H1 (cell line): ENCODE data around the gene NRIP3. TPM values are rescaled to one million over a fixed set of nuclear protein-coding genes. Genes with fewer than 3 reads are reported as not detected.

ENCODE experiments used
- CTCF ChIA-PET: fragments of 300-600 bp; sonication (Branson Sonifier 250); formaldehyde crosslinking; loops from one replicate; lab custom pipeline; 2021; ENCODE audit not compliant: partially characterized antibody; lab: Charles Lee
- POLR2A ChIA-PET: fragments of 300-600 bp; sonication (Branson Sonifier 250); formaldehyde crosslinking; loops from one replicate; lab custom pipeline; 2021; ENCODE audit warnings: inconsistent platforms; ENCODE audit not compliant: partially characterized antibody; lab: Charles Lee
- DNase-seq, 2 experiments: peaks; one replicate each; pipeline versions ENCODE4 v3.0.0 to v3.0.0-alpha.2; 2010 to 2022; ENCODE audit warnings: low spot score in 2 of 2, low read depth in 1 of 2, mixed read lengths in 1 of 2
- FAIRE-seq: peaks from 2 replicates; lab custom pipeline; 2011; peaks lifted over from hg19 to GRCh38; lab: Jason Lieb, UNC
- H2AFZ ChIP-seq: 2 replicates; pipeline ENCODE4 v1.8.1; 2012; ENCODE audit warnings: low read length, inconsistent platforms
- H2AK5ac ChIP-seq: 2 replicates; pipeline ENCODE4 v1.6.1; 2013; ENCODE audit warnings: low read depth, low read length
- H2BK120ac ChIP-seq: replicated peaks from 2 replicates; pipeline ENCODE3; 2013; ENCODE audit warnings: low read depth, low read length, inconsistent platforms
- H2BK12ac ChIP-seq: 2 replicates; pipeline ENCODE4 v1.6.1; 2013; ENCODE audit warnings: low read depth, low read length
- H2BK15ac ChIP-seq: 2 replicates; pipeline ENCODE4 v1.6.1; 2013; ENCODE audit warnings: low read length
- H2BK20ac ChIP-seq: 2 replicates; pipeline ENCODE4 v1.6.1; 2013; ENCODE audit warnings: low read length
- H2BK5ac ChIP-seq: 2 replicates; pipeline ENCODE4 v1.6.1; 2013; ENCODE audit warnings: low read depth, low read length
- H3K14ac ChIP-seq: 2 replicates; pipeline ENCODE4 v1.6.1; 2013; ENCODE audit warnings: inconsistent platforms; ENCODE audit not compliant: insufficient read length
- H3K18ac ChIP-seq: 2 replicates; pipeline ENCODE4 v1.6.1; 2013; ENCODE audit warnings: low read length; ENCODE audit errors: extremely low read depth
- H3K23ac ChIP-seq: 2 replicates; pipeline ENCODE4 v1.6.1; 2013; ENCODE audit warnings: inconsistent platforms; ENCODE audit not compliant: insufficient read length
- H3K23me2 ChIP-seq: 2 replicates; pipeline ENCODE4 v1.6.1; 2013; ENCODE audit warnings: low read depth, low read length
- H3K27ac ChIP-seq: 2 replicates; pipeline ENCODE4 v1.6.1; 2011; ENCODE audit warnings: low read depth, low read length, inconsistent platforms
- H3K27me3 ChIP-seq, 4 experiments: replicated peaks in 1 of 4; 1 replicate in 1 of 4; 2 replicates in 3 of 4; pipeline versions ENCODE4 v1.6.1 to v1.8.1; 2011 to 2013; ENCODE audit warnings: low read length in 3 of 4, mild to moderate bottlenecking in 3 of 4, inconsistent platforms in 2 of 4, mixed read lengths in 2 of 4, moderate library complexity in 1 of 4; ENCODE audit not compliant: control insufficient read depth in 3 of 4, insufficient read depth in 3 of 4; ENCODE audit errors: extremely low read depth in 1 of 4
- H3K36me3 ChIP-seq, 4 experiments: 2 replicates each; pipeline versions ENCODE4 v1.6.1 to v1.8.1; 2011 to 2013; ENCODE audit warnings: mild to moderate bottlenecking in 4 of 4, low read length in 3 of 4, moderate library complexity in 2 of 4, control low read depth in 1 of 4, inconsistent platforms in 1 of 4; ENCODE audit not compliant: insufficient read depth in 4 of 4, control insufficient read depth in 2 of 4
- H3K4ac ChIP-seq: replicated peaks from 2 replicates; pipeline ENCODE3; 2013; ENCODE audit warnings: low read length, low read depth, mixed read lengths, inconsistent platforms; ENCODE audit not compliant: insufficient read length
- H3K4me1 ChIP-seq, 4 experiments: replicated peaks in 1 of 4; 1 replicate in 1 of 4; 2 replicates in 3 of 4; pipeline versions ENCODE4 v1.6.1 to v1.8.1; 2011 to 2013; ENCODE audit warnings: low read length in 3 of 4, inconsistent platforms in 2 of 4, mixed read lengths in 1 of 4; ENCODE audit not compliant: insufficient read depth in 4 of 4, control insufficient read depth in 3 of 4
- H3K4me2 ChIP-seq, 2 experiments: 2 replicates each; pipeline versions ENCODE4 v1.6.1 to v1.8.1; 2011 to 2013; ENCODE audit warnings: low read depth in 2 of 2, low read length in 2 of 2, control low read depth in 1 of 2, inconsistent platforms in 1 of 2, mild to moderate bottlenecking in 1 of 2; ENCODE audit not compliant: insufficient read depth in 1 of 2
- H3K4me3 ChIP-seq, 4 experiments: fragments of 200-600, 300-600 bp in 1 of 4; sonication (generic), shearing (Covaris generic), sonication (Bioruptor Twin) in 1 of 4; 2 replicates each; pipeline versions ENCODE4 v1.5.1 to v1.8.1; 2011 to 2016; ENCODE audit warnings: low read length in 4 of 4, low read depth in 3 of 4, control low read depth in 2 of 4, inconsistent platforms in 2 of 4, mild to moderate bottlenecking in 2 of 4, mixed read lengths in 1 of 4, moderate library complexity in 1 of 4; ENCODE audit not compliant: insufficient read depth in 2 of 4; ENCODE audit errors: extremely low read depth in 1 of 4
- H3K56ac ChIP-seq: replicated peaks from 2 replicates; pipeline ENCODE3; 2013; ENCODE audit warnings: low read depth, mild to moderate bottlenecking, mixed read lengths, low read length, inconsistent platforms; ENCODE audit not compliant: insufficient read length
- H3K79me1 ChIP-seq: 2 replicates; pipeline ENCODE4 v1.6.1; 2013; ENCODE audit warnings: low read depth, low read length, control low read depth
- H3K79me2 ChIP-seq, 2 experiments: 2 replicates each; pipeline versions ENCODE4 v1.6.1 to v1.8.1; 2012 to 2013; ENCODE audit warnings: low read length in 2 of 2, mild to moderate bottlenecking in 2 of 2, inconsistent platforms in 1 of 2; ENCODE audit not compliant: insufficient read depth in 2 of 2, control insufficient read depth in 1 of 2
- H3K9ac ChIP-seq, 4 experiments: replicated peaks in 1 of 4; 1 replicate in 1 of 4; 2 replicates in 3 of 4; pipeline versions ENCODE4 v1.6.1 to v1.8.1; 2011 to 2013; ENCODE audit warnings: low read depth in 3 of 4, low read length in 3 of 4, control low read depth in 2 of 4, mild to moderate bottlenecking in 2 of 4, moderate library complexity in 2 of 4, inconsistent platforms in 1 of 4; ENCODE audit errors: extremely low read depth in 1 of 4
- H3K9me3 ChIP-seq, 2 experiments: 2 replicates each; pipeline versions ENCODE4 v1.6.1 to v1.8.1; 2012 to 2013; ENCODE audit warnings: mild to moderate bottlenecking in 2 of 2, moderate library complexity in 2 of 2, control low read depth in 1 of 2, inconsistent platforms in 1 of 2, low read depth in 1 of 2, low read length in 1 of 2, mixed read lengths in 1 of 2; ENCODE audit not compliant: insufficient read depth in 2 of 2
- H4K20me1 ChIP-seq, 2 experiments: replicated peaks in 1 of 2; 2 replicates each; pipeline versions ENCODE3 to v1.8.1; 2011 to 2013; ENCODE audit warnings: inconsistent platforms in 2 of 2, low read length in 2 of 2, mild to moderate bottlenecking in 1 of 2; ENCODE audit not compliant: insufficient read depth in 2 of 2, control insufficient read depth in 1 of 2
- H4K5ac ChIP-seq: 2 replicates; pipeline ENCODE4 v1.6.1; 2013; ENCODE audit warnings: low read length, low read depth, mixed read lengths, inconsistent platforms; ENCODE audit not compliant: insufficient read length
- H4K8ac ChIP-seq: 2 replicates; pipeline ENCODE4 v1.8.0; 2013; ENCODE audit warnings: mild to moderate bottlenecking, moderate library complexity, low read length, inconsistent platforms; ENCODE audit not compliant: insufficient read depth; ENCODE audit errors: extremely low read depth
- H4K91ac ChIP-seq: replicated peaks from 2 replicates; pipeline ENCODE3; 2013; ENCODE audit warnings: low read length, mixed read lengths, inconsistent platforms; ENCODE audit not compliant: insufficient read length
- HDAC2 ChIP-seq, 2 experiments: fragments of 300-600 bp in 1 of 2; sonication (generic) in 1 of 2; IDR thresholded peaks; 2 replicates each; pipeline ENCODE4 v1.6.1; 2011 to 2012; ENCODE audit warnings: low read depth in 2 of 2, low read length in 2 of 2, mild to moderate bottlenecking in 2 of 2, moderate library complexity in 2 of 2, borderline replicate concordance in 1 of 2, inconsistent platforms in 1 of 2
- KDM1A ChIP-seq: fragments of 200-600, 300-600 bp; sonication (generic); IDR thresholded peaks from 2 replicates; pipeline ENCODE4 v1.7.1; 2016; ENCODE audit warnings: mild to moderate bottlenecking, low read length, borderline replicate concordance
- NANOG ChIP-seq: IDR thresholded peaks from 2 replicates; pipeline ENCODE4 v1.6.1; 2011; ENCODE audit warnings: low read length, low read depth, mild to moderate bottlenecking, inconsistent platforms; ENCODE audit not compliant: insufficient read depth, poor library complexity, severe bottlenecking
- PHF8 ChIP-seq: fragments of 200-600 bp; sonication (generic); conservative IDR thresholded peaks from 2 replicates; pipeline ENCODE4 v1.7.1; 2012; ENCODE audit warnings: low read depth, mild to moderate bottlenecking, inconsistent platforms, low read length, moderate library complexity
- SAP30 ChIP-seq: fragments of 300-600 bp; sonication (generic); IDR thresholded peaks from 2 replicates; pipeline ENCODE4 v1.7.1; 2012; ENCODE audit warnings: low read length, moderate library complexity, mild to moderate bottlenecking, inconsistent platforms; ENCODE audit not compliant: insufficient read depth, insufficient replicate concordance
- TAF1 ChIP-seq: IDR thresholded peaks from 2 replicates; pipeline ENCODE4 v1.6.1; 2011; ENCODE audit warnings: mild to moderate bottlenecking, low read depth, low read length
- TAF7 ChIP-seq: optimal IDR thresholded peaks from 2 replicates; pipeline ENCODE3; 2011; ENCODE audit warnings: low read depth, mild to moderate bottlenecking, inconsistent platforms, low read length, moderate library complexity, borderline replicate concordance
- ZNF274 ChIP-seq: IDR thresholded peaks from 2 replicates; pipeline ENCODE4 v1.7.0; 2012; ENCODE audit warnings: low read length, borderline replicate concordance; ENCODE audit errors: extremely low read depth
- WGBS, 2 experiments: shearing (Covaris generic) in 1 of 2; methylation state at CpG; one replicate each; pipeline versions ENCODE4 v1.1.6 to v1.1.7; 2013 to 2015; ENCODE audit warnings: low lambda C conversion rate in 2 of 2, mixed read lengths in 2 of 2, inconsistent platforms in 1 of 2, low coverage in 1 of 2, missing lambda C conversion rate in 1 of 2; ENCODE audit not compliant: insufficient replicate concordance in 2 of 2, insufficient coverage in 1 of 2, insufficient read length in 1 of 2; ENCODE audit errors: extremely low coverage in 1 of 2, missing lambda C conversion rate in 1 of 2; 5-methylcytosine and 5-hydroxymethylcytosine counted together
- long read RNA-seq, 2 experiments: library from RNA in 1 of 2; library from capped mRNA in 1 of 2; stranded (forward); transcript quantifications; one replicate each; pipeline ENCODE4 v2.0.0, GENCODE V29; 2021; ENCODE audit warnings: inconsistent platforms in 1 of 2
- polyA minus RNA-seq, 3 experiments: library from RNA; depleted of rRNA, polyadenylated mRNA; stranded (reverse); fragments of >200 nt; gene quantifications; 1 replicate in 2 of 3; 2 replicates in 1 of 3; pipeline ENCODE4 v1.2.3, GENCODE V29; 2011
- polyA plus RNA-seq, 7 experiments: library from polyadenylated mRNA; depleted of rRNA in 3 of 7; stranded (reverse) in 5 of 7; unstranded in 2 of 7; fragments of >200 nt in 5 of 7; fragments of 200-250 nt in 2 of 7; gene quantifications; 1 replicate in 5 of 7; 2 replicates in 1 of 7; 4 replicates in 1 of 7; pipeline versions ENCODE4 v1.2.1 to v1.2.3, GENCODE V29; 2011 to 2013; ENCODE audit warnings: missing spikeins in 2 of 7, mixed read lengths in 2 of 7
- total RNA-seq: library from RNA; stranded (reverse); fragmentation: NEBNext Ultra II Directional; extraction: Animal tissue kit (Norgen Biotek cat#: 25700); gene quantifications from 2 replicates; pipeline ENCODE4 v1.2.1, GENCODE V29; 2021

Gene NRIP3
- total RNA-seq: 7.1 and 7.8 TPM in 2 replicates
- polyA plus RNA-seq (2011; rRNA removed): 2.4 and 3.9 TPM in 2 replicates
- polyA plus RNA-seq (2011; cell fraction: cytosol; rRNA removed): 3.6 TPM
- 2.2 TPM for polyA plus RNA-seq (2011; cell fraction: nucleus; rRNA removed)
- 3.5 to 4.2 TPM (median 4.0 TPM) in 4 replicates for polyA plus RNA-seq (2012, experiment 1 of 2)
- 2.3 TPM for polyA plus RNA-seq (2012, experiment 2 of 2)
- 4.9 TPM for polyA plus RNA-seq (2013, experiment 1 of 2)
- polyA plus RNA-seq (2013, experiment 2 of 2): 4.9 TPM
- 9.2 and 10.0 TPM in 2 replicates for polyA minus RNA-seq (2011; rRNA and poly(A)+ RNA removed)
- 6.5 TPM for polyA minus RNA-seq (2011; cell fraction: cytosol; rRNA and poly(A)+ RNA removed)
- 4.4 TPM for polyA minus RNA-seq (2011; cell fraction: nucleus; rRNA and poly(A)+ RNA removed)
- long read RNA-seq, experiment 1, partial matches to known transcripts: 0 of 1 reads
- long read RNA-seq, experiment 1, other reads (novel, unspliced or antisense): 1 of 1 reads
- long read RNA-seq, experiment 2, partial matches to known transcripts: 0 of 2 reads
- long read RNA-seq, experiment 2, other reads (novel, unspliced or antisense): 0 of 2 reads

- H4K5ac ChIP-seq: no peak within 1 kb of the TSS
- ChIA-PET POLR2A (interaction anchor here (0.6 to 1.4 kb wide), 4 partner anchors 12 to 452 kb away, joined by 3 to 5 read pairs (median 3); no protein-coding TSS in a partner anchor), CTCF (interaction anchor here (1.1 to 2.1 kb wide), 4 partner anchors 11 to 91 kb away, joined by 3 to 7 read pairs (median 3); no protein-coding TSS in a partner anchor)
- H2BK20ac ChIP-seq: no peak within 1 kb of the TSS
- H4K91ac ChIP-seq: no peak within 1 kb of the TSS
- DNase-seq: peak; percentile 13 to 83
- H2BK15ac ChIP-seq: no peak within 1 kb of the TSS
- no peak within 1 kb of the TSS for H3K23ac ChIP-seq
- no peaks in the 10 kb centered on the region for H3K79me2 ChIP-seq
- 2% methylated on average over 64 of the region's 83 CpGs; no CpG with 5 or more reads in 1 of the 2 experiments for WGBS, 2 experiments
- peak within 1 kb of the TSS; percentile 45 to 67 (median 48) for H3K4me3 ChIP-seq
- peaks cover 20 to 57% (median 50%) of the 10 kb centered on the region in 4 experiments for H3K27me3 ChIP-seq
- H4K8ac ChIP-seq: peak within 1 kb of the TSS; percentile 42; the same call in 1 of the 2 replicates
- peak within 1 kb of the TSS; percentile 36 for H2AFZ ChIP-seq
- no peak within 1 kb of the TSS for H2AK5ac ChIP-seq
- no peak within 1 kb of the TSS for H3K14ac ChIP-seq
- no peak within 1 kb of the TSS for H2BK5ac ChIP-seq
- H3K36me3 ChIP-seq: no peaks in the 10 kb centered on the region
- peaks cover 10% of the 10 kb centered on the region; the same call in 1 of the 2 replicates for H3K23me2 ChIP-seq
- no peak within 1 kb of the TSS; the same call in none of the 2 replicates for H3K18ac ChIP-seq
- H3K9ac ChIP-seq: peak within 1 kb of the TSS in 1 of 4 experiments; percentile 80; a peak in 3 of 7 replicates
- H3K4me1 ChIP-seq: peaks cover 0 to 8% (median 6%) of the 10 kb centered on the region in 4 experiments; a peak in 6 of 7 replicates
- H3K56ac ChIP-seq: no peak within 1 kb of the TSS
- no peak for FAIRE-seq
- H3K9me3 ChIP-seq: no peaks in the 10 kb centered on the region
- no peak within 1 kb of the TSS for H2BK12ac ChIP-seq
- no peak within 1 kb of the TSS for H3K4ac ChIP-seq
- H4K20me1 ChIP-seq: peaks cover 2% of the 10 kb centered on the region in 2 experiments
- H3K79me1 ChIP-seq: no peaks in the 10 kb centered on the region
- no peak within 1 kb of the TSS for H2BK120ac ChIP-seq
- no peak within 1 kb of the TSS for H3K27ac ChIP-seq
- peak within 1 kb of the TSS; percentile 81 to 84 for H3K4me2 ChIP-seq
- TF ChIP-seq HDAC2 (IDR thresholded peaks at IDR 0.05; ENCODE audit: borderline replicate concordance in 1 of 2, low read depth in 2 of 2, low read length in 2 of 2) (no peak), ZNF274 (no peak), SAP30 (no peak), TAF7 (no peak), PHF8 (peak; percentile 52), NANOG (no peak), TAF1 (peak; percentile 60; the same call in 1 of the 2 replicates), KDM1A (no peak)
Observed at GRCh38 chr11:9003573-9004182, at the start of gene NRIP3. Gene NRIP3, minus strand, starts transcription at chr11:9004001. Its CDS starts 66 bp downstream, at chr11:9003935.
